ENCODE measurements around the gene CDCA7.

Gene CDCA7

GRCh38 chr2:173417341-173417740, 62.7 kb downstream of the CDCA7 start:
- Histone ChIP-seq H3K27me3 (ENCODE audit: insufficient read depth, low read depth) (no peaks in the 10 kb centered on the region), H3K36me3 (ENCODE audit: insufficient read depth) (no peaks in the 10 kb centered on the region), H3K4me3 (IDR thresholded peaks at IDR 0.05; ENCODE audit: insufficient read depth, low read depth, low read length) (no peak overlapping the region), H3K4me1 (ENCODE audit: low read depth, poor library complexity, severe bottlenecking) (no peaks in the 10 kb centered on the region), H3K4me2 (no peak overlapping the region), H3K79me2 (ENCODE audit: insufficient read depth, low read depth) (no peaks in the 10 kb centered on the region), H3K27ac (no peak overlapping the region), H2AFZ (ENCODE audit: low read depth) (no peak overlapping the region), H3K9ac (no peak overlapping the region), H4K20me1 (ENCODE audit: insufficient read depth) (no peaks in the 10 kb centered on the region)
- no peak for TF ChIP-seq CTCF (conservative IDR thresholded peaks at IDR 0.05; ENCODE audit: low read depth, low read length)

- Histone ChIP-seq H3K79me2 (ENCODE audit: insufficient read depth, low read depth) (no peaks in the 10 kb centered on the region), H2AFZ (ENCODE audit: low read depth) (no peak overlapping the region), H3K27me3 (ENCODE audit: insufficient read depth, low read depth) (no peaks in the 10 kb centered on the region), H3K36me3 (ENCODE audit: insufficient read depth) (no peaks in the 10 kb centered on the region), H3K27ac (no peak overlapping the region), H3K4me1 (ENCODE audit: low read depth, poor library complexity, severe bottlenecking) (no peaks in the 10 kb centered on the region), H4K20me1 (ENCODE audit: insufficient read depth) (no peaks in the 10 kb centered on the region), H3K4me3 (IDR thresholded peaks at IDR 0.05; ENCODE audit: insufficient read depth, low read depth, low read length) (no peak overlapping the region), H3K4me2 (no peak overlapping the region), H3K9ac (no peak overlapping the region)
- no peak for TF ChIP-seq CTCF (conservative IDR thresholded peaks at IDR 0.05; ENCODE audit: low read depth, low read length)
Observed at GRCh38 chr2:173417802-173418201, 63.1 kb downstream of the CDCA7 start.

Data from KMS-11 (cell line).